SU-DHL-6 (cell line): ENCODE results near the gene ARHGAP6.

Source experiments
- H2AFZ ChIP-seq: fragments of 200-600 bp; sonication (generic); 2 replicates; pipeline ENCODE4 v1.6.1; 2014; ENCODE audit warnings: low read depth, mild to moderate bottlenecking, moderate library complexity, mixed read lengths, antibody characterized with exemption, low read length; ENCODE audit not compliant: severe bottlenecking
- H3F3A ChIP-seq: fragments of 200-600 bp; shearing (Covaris generic); 2 replicates; pipeline ENCODE4 v1.6.0; 2016; ENCODE audit warnings: antibody characterized with exemption, mild to moderate bottlenecking; ENCODE audit not compliant: insufficient read depth
- H3K27ac ChIP-seq: fragments of 200-600 bp; sonication (generic); 2 replicates; pipeline ENCODE4 v1.5.1; 2016; ENCODE audit warnings: low read depth, mild to moderate bottlenecking, low read length, moderate library complexity, mixed read lengths
- H3K27me3 ChIP-seq: fragments of 200-600 bp; sonication (generic), shearing (Covaris generic); 2 replicates; pipeline ENCODE4 v1.6.0; 2014; ENCODE audit warnings: mild to moderate bottlenecking, low read length
- H3K36me3 ChIP-seq: fragments of 200-600 bp; sonication (generic); 2 replicates; pipeline ENCODE4 v1.6.1; 2014; ENCODE audit warnings: mild to moderate bottlenecking, low read length, mixed read lengths
- H3K4me2 ChIP-seq: fragments of 300-600, 200-600 bp; shearing (Covaris generic), sonication (generic); 2 replicates; pipeline ENCODE4 v1.6.0; 2014; ENCODE audit warnings: low read length, low read depth, mild to moderate bottlenecking; ENCODE audit not compliant: poor library complexity, severe bottlenecking
- H3K4me3 ChIP-seq: fragments of 200-600 bp; sonication (generic); 2 replicates; pipeline ENCODE4 v1.5.1; 2014; ENCODE audit warnings: antibody characterized with exemption, low read length, mild to moderate bottlenecking, mixed read lengths; ENCODE audit not compliant: insufficient read depth, poor library complexity, severe bottlenecking
- H3K79me2 ChIP-seq: fragments of 200-600 bp; sonication (generic); 2 replicates; pipeline ENCODE4 v1.6.1; 2014; ENCODE audit warnings: mild to moderate bottlenecking, low read length, moderate library complexity; ENCODE audit not compliant: insufficient read depth
- H3K9ac ChIP-seq: fragments of 200-600 bp; sonication (generic); 2 replicates; pipeline ENCODE4 v1.7.0; 2014; ENCODE audit warnings: mild to moderate bottlenecking, low read length
- H3K9me2 ChIP-seq: fragments of 200-600 bp; sonication (generic); replicated peaks from 2 replicates; pipeline ENCODE4 v1.6.1; 2014; ENCODE audit warnings: low read length; ENCODE audit not compliant: insufficient read depth
- H3K9me3 ChIP-seq: fragments of 200-600 bp; sonication (generic); 2 replicates; pipeline ENCODE4 v1.6.1; 2014; ENCODE audit warnings: low read length, mixed read lengths; ENCODE audit not compliant: insufficient read depth
- H4K20me1 ChIP-seq: fragments of 200-600 bp; sonication (generic); 2 replicates; pipeline ENCODE4 v1.6.1; 2014; ENCODE audit warnings: low read depth, mild to moderate bottlenecking, antibody characterized with exemption, low read length, moderate library complexity, mixed read lengths
- CTCF ChIP-seq: fragments of 200-600 bp; sonication (generic); IDR thresholded peaks from one replicate; pipeline ENCODE4 v1.5.1; 2017; ENCODE audit warnings: antibody characterized with exemption, mild to moderate bottlenecking, low read length, moderate library complexity; ENCODE audit not compliant: insufficient read depth, poor library complexity, severe bottlenecking
- EZH2phosphoT487 ChIP-seq: fragments of 200-600 bp; sonication (generic), shearing (Covaris generic); conservative IDR thresholded peaks from 2 replicates; pipeline ENCODE4 v1.6.1; 2018; ENCODE audit warnings: mild to moderate bottlenecking, antibody characterized with exemption, low read length, moderate library complexity, mixed read lengths

The ARHGAP6 gene

DNA sequence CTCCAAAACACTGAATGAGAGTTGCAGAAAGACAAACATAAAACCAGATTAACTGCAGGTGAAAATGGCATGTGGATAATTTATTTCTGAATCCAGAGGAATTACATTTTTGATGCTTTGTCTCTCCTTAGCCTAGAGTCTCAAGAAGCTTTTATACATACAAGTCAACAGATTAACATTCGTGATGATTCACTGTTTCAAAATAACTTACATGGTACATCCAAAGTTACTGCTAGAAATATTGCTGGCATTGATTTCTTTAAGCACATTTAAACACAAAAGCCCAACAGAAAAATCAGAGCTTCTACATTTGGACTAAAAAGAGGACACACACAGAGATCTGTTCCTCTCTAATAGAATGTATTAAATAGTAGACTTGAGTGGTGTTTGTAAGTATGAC, 266.9 kb downstream of the ARHGAP6 start:
- Histone ChIP-seq H3K27ac (no peak overlapping the region), H3K9me3 (no peaks in the 10 kb centered on the region), H3K36me3 (no peaks in the 10 kb centered on the region), H3K27me3 (no peaks in the 10 kb centered on the region), H3F3A (no peaks in the 10 kb centered on the region), H4K20me1 (no peaks in the 10 kb centered on the region), H2AFZ (no peak overlapping the region), H3K79me2 (no peaks in the 10 kb centered on the region), H3K9me2 (no peaks in the 10 kb centered on the region), H3K4me2 (no peak overlapping the region), H3K9ac (no peak overlapping the region), H3K4me3 (no peak overlapping the region)
- TF ChIP-seq EZH2phosphoT487 (no peak), CTCF (no peak)

- no peak overlapping the region for H3K27ac ChIP-seq
- TF ChIP-seq EZH2phosphoT487, result no peak
- no peaks in the 10 kb centered on the region for H3F3A ChIP-seq
- no peaks in the 10 kb centered on the region for H3K36me3 ChIP-seq
- no peak overlapping the region for H3K4me2 ChIP-seq
- no peak overlapping the region for H2AFZ ChIP-seq
- H4K20me1 ChIP-seq, result no peaks in the 10 kb centered on the region
- no peaks in the 10 kb centered on the region for H3K9me2 ChIP-seq
- H3K27me3 ChIP-seq, result no peaks in the 10 kb centered on the region
- no peak overlapping the region for H3K9ac ChIP-seq
- no peak overlapping the region for H3K4me3 ChIP-seq
- H3K9me3 ChIP-seq, result no peaks in the 10 kb centered on the region
- H3K79me2 ChIP-seq, result no peaks in the 10 kb centered on the region
Measured at GRCh38 chrX:11398139-11398538, 267.6 kb downstream of the ARHGAP6 start.

- H3K9me2 ChIP-seq, result no peaks in the 10 kb centered on the region
- no peak overlapping the region for H3K4me3 ChIP-seq
- no peaks in the 10 kb centered on the region for H4K20me1 ChIP-seq
- no peaks in the 10 kb centered on the region for H3F3A ChIP-seq
- H3K9ac ChIP-seq, result no peak overlapping the region
- no peaks in the 10 kb centered on the region for H3K36me3 ChIP-seq
- H3K27ac ChIP-seq, result no peak overlapping the region
- H3K27me3 ChIP-seq, result no peaks in the 10 kb centered on the region
- H3K79me2 ChIP-seq, result no peaks in the 10 kb centered on the region
- no peak for TF ChIP-seq CTCF
- TF ChIP-seq EZH2phosphoT487, result no peak
- H3K4me2 ChIP-seq, result no peak overlapping the region
- H2AFZ ChIP-seq, result no peak overlapping the region
- no peaks in the 10 kb centered on the region for H3K9me3 ChIP-seq
Measured at GRCh38 chrX:11397680-11398079, 268.0 kb downstream of the ARHGAP6 start.

- Histone ChIP-seq H2AFZ (no peak overlapping the region), H3K4me2 (no peak overlapping the region), H3K27me3 (no peaks in the 10 kb centered on the region), H3K9me2 (no peaks in the 10 kb centered on the region), H3K36me3 (no peaks in the 10 kb centered on the region), H4K20me1 (no peaks in the 10 kb centered on the region), H3K79me2 (no peaks in the 10 kb centered on the region), H3K9ac (no peak overlapping the region), H3K27ac (no peak overlapping the region), H3K4me3 (no peak overlapping the region), H3K9me3 (no peaks in the 10 kb centered on the region), H3F3A (no peaks in the 10 kb centered on the region)
- TF ChIP-seq EZH2phosphoT487 (no peak), CTCF (no peak)
Measured at GRCh38 chrX:11395859-11396258, 269.9 kb downstream of the ARHGAP6 start.
